GM19099 (cell line): Measurements from ENCODE around the gene NRTN.
A peak's percentile ranks its signal among the peaks of the same experiment; 100 is the strongest.

Experiments used
- POLR2A ChIP-seq: IDR thresholded peaks from 3 replicates; pipeline ENCODE4 v1.6.1; 2011; ENCODE audit warnings: low read depth; ENCODE audit not compliant: insufficient read length; ENCODE audit errors: extremely low read depth

The NRTN gene

DNA sequence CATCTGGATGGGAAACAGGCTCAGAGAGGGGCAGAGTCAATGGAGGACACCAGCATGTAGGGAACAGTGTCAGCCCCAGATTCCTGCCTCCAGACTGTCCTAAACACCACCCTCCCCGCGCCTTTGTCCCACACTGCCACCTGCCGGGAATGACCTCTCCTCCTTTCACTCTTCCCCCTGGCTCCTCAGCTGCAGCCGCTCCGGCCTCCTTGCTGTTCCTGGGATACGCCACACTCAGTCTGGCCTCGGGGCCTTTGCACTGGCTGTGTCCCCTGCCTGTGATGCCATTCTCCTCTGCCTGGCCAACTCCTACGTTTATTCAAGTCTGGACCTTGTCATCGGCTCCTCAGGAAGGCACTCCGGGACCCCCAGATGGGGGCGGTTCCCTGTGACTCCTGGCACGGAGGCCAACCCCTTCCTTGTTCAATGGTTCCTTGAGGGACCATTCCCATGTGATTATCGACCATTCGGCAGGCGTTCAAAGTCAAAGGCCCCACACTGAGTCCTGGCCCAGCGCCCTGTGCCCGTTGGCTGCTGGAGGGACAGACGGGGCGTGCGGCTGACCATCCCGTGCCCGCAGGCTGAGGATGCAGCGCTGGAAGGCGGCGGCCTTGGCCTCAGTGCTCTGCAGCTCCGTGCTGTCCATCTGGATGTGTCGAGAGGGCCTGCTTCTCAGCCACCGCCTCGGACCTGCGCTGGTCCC lies 18.9 kb downstream of the NRTN start:
- no peak for TF ChIP-seq POLR2A

DNA sequence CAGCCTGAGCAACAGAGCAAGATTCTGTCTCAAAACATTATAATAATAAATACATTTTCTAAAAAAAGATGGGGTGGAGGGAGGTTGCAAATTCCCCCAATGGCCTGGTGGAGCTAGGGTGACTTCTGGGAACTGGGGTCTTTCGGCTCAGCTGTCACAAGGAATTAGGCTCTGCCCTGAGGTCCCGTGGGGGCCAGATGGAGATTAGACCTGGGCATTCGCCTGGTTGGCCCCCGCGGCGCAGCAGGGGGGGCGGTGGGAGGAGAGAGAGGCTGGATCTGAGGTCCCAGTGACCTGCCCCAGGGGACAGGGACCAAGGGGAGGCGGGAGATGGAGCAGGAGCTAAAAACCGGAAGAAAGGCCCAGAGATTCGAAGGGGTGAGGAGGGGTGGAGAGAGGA lies 19.9 kb downstream of the NRTN start:
- no peak for TF ChIP-seq POLR2A

DNA sequence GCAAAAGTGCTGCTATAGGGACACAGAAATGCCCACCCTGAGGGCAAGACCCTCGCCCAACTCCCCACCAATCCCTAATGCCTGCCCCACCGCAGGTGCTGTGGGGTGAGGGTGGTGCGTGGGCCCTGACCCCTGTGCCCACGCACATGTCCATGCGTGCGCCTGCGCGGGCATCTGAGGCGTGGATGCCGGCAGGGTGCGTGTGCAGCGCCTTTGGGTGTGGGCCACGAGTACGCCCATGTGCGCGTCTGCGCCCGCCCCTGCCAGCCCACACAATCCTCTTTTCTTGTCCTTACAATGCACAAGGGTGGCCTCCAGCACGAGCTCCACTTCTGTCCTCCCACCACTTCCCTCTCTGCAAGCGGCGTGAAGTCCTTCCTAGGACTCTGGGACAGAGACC lies 20.3 kb downstream of the NRTN start:
- no peak for TF ChIP-seq POLR2A

DNA sequence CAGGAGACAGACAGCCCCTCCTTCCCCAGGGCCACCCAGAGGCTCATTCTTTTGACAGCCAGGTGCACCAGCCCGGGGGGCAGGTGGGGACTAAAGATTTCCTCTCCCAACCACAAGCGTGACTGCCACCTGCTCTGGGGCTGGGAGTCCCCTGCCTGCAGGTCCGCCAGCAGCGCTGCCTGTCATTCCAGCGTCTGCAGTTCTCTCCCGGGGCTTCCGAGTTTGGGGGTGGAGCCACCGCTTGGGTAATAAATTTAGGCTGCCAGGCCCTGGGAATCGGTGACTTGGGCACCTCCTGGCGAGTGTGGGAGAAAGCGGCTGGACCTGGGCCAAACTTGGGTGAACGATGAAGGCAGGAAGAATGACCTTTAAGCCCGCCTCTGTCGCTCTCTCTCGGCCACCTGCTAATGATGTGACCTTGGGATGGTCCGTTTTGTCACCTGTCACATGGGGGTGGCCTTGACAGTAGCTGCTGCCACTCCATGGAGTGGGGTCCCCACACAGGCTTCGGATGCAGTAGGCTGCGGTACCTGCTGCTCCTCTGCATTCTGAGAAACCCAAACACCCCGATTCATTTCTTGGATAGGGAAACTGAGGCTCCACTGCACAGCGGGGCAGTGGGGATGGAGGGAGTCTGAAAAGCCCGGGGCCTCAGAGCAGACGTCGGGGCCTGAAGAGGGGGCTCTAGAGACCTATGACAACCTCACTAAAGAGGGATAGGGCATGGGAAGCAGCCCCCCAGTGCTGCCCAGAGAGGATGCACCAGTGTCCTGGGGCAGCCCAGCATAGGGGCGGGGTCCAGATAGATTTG lies 21.9 kb downstream of the NRTN start:
- no peak for TF ChIP-seq POLR2A

DNA sequence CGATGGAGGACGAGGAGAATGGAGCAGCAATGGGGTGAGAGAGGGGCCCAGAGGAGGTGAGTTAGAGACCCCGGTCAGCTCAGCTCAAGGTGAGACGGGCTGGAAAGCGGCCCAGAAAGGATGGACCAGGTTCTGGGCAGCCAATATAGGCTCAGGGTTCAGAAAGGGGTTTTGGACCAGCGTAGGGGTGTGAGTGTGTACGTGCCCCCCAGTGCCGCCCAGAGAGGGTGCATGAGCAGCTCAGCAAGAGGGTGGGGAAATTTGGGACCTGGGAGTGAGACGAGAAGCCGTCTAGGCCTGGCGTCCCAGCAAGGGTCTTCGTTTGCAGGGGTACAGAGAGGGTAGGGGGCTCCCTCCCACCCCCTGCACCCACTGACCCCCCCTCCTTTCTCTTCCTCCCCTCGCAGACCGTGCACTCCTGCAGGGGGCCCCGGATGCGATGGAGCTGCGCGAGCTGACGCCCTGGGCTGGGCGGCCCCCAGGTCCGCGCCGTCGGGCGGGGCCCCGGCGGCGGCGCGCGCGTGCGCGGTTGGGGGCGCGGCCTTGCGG lies 22.5 kb downstream of the NRTN start:
- no peak for TF ChIP-seq POLR2A

DNA sequence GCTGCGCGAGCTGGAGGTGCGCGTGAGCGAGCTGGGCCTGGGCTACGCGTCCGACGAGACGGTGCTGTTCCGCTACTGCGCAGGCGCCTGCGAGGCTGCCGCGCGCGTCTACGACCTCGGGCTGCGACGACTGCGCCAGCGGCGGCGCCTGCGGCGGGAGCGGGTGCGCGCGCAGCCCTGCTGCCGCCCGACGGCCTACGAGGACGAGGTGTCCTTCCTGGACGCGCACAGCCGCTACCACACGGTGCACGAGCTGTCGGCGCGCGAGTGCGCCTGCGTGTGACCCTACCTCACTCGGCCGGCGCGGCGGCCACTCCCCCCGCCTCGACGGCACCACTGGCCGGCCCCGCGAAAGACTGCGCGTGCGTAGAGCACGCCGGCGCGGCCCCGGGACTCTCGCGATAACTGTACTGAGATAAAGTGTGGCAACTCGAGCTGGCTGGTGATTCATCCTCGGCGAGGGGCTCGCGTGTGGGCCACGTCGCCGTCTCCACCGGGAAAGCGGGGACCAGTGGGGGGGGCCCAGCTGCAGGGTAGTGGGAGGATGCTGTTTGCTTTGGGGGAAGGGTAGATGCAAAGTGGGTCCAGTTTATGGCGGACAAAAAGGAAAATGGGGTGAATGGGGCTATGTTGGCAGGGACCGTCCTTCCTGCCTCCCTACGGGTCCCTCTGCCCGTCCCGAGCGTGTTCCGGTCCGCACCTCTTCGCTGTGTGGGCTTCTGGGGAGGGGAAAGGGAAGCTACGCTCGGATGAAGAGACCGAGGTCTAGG lies 23.2 kb downstream of the NRTN start:
- TF ChIP-seq POLR2A, result peak; percentile 99

DNA sequence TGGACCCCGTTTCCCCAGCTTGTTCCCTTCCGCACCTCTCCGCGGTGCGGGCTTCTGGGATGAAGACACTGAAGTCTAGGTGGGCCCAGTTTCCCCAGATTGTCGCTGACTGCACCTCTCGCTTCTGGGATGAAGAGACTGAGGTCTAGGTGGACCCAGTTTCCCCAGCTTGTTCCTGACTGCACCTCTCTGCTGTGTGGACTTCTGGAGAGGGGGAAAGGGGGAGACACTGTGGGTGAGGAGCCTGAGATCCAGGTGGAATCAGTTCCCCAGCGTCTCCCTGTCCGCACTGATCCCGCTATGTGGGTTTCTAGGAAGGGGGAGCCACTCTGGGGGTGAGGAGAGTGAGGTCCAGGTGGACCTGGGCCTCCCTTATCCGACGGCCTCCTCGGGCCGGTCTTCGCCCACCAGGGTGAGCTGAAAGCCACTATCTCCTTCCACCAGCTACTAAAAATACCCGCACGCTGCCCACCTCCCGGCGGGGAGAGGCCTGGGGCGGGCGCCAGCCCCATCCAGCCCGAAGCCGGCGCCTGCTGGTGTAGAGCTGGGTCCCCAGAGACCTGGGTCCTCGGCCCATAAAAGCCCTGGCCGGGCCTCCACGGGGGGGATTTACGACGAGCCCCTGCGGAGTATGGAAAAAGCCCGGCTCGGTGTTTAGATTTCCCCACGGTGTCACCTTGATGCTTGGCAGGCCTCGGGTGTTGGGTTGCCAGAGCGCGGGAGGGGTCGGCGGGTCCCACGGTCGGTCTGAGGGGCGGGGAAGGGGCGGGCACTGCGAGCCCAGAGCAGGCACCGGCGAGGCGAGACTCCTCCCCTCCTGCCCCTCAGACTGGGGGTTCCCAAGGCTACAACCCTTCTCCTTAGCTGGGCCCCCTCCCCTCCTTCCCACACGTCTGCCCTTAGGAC lies 24.0 kb downstream of the NRTN start:
- TF ChIP-seq POLR2A, result peak; percentile 27

DNA sequence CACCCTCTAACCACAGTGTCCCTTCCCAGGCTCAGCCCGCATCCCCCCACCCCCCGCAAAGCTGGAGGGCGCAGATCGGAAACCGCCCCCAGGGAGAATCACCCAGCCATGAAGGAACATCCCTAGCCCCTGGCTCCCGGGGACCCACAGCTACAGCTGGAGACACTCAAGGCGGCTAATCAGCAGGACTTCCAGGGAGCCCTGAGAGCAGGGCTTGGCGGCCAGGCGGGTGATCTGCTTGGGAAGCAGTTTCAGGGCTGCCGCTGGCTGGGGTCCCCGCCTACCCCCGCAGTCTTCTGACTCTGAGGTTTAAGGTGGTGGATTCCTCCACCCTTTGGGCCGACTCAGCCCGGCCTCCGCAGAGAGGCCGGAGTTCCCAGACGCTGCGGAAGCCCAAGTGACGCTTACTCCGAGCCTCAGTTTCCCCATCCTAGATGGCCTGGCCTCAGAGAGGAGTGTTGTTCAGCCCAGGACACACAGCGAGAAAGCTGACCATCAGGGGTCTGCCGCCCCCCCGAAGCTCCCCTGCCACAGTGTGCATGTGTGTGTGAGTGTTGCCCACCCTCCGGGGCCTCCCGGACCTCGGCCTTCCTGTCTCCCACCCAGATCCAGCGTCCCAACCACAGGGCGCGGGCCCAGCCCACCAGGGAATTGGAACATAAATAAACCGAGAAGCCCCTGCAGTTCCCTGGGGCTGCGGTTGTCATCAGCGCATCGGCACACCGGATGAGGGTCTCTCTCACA lies 24.9 kb downstream of the NRTN start:
- no peak for TF ChIP-seq POLR2A

DNA sequence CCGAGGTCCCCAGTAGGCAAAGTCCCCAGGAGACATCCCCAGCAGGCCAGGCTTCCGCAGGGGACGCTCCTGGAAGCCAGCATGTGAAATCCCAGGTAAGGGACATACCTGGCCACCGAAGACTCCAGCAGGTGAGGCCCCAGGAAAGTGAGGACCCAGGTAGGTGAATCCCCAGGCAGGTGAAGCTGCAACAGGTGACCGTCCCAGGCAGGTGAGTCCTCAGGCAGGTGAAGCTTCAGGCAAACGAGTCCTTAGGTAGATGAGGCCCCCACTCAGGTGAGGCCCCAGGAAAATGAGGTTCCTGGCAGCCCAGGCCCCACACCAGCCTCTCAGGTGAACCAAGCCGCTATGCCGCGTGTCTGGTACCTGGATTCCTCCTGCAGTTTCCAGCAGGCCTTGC lies 26.3 kb downstream of the NRTN start:
- no peak for TF ChIP-seq POLR2A

DNA sequence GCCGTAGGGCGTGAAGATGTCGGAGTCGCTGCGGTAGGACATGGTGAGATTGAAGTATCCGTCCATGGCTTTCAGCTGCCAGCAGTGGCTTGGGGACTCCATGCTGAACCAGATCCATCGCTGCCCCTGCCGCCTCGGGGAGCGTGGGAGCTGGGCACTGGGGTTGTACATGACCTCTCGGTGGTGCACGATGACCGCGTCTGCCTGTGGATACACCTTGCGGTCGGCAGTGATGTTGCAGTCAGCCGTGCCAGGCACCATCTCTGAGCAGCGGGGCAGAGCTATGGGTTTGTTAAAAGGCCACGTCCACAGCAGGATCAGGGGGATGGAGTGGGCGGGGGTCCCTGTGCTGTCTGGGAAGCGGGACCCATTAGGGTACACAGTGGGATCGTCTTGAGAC lies 27.2 kb downstream of the NRTN start:
- TF ChIP-seq POLR2A, result no peak

DNA sequence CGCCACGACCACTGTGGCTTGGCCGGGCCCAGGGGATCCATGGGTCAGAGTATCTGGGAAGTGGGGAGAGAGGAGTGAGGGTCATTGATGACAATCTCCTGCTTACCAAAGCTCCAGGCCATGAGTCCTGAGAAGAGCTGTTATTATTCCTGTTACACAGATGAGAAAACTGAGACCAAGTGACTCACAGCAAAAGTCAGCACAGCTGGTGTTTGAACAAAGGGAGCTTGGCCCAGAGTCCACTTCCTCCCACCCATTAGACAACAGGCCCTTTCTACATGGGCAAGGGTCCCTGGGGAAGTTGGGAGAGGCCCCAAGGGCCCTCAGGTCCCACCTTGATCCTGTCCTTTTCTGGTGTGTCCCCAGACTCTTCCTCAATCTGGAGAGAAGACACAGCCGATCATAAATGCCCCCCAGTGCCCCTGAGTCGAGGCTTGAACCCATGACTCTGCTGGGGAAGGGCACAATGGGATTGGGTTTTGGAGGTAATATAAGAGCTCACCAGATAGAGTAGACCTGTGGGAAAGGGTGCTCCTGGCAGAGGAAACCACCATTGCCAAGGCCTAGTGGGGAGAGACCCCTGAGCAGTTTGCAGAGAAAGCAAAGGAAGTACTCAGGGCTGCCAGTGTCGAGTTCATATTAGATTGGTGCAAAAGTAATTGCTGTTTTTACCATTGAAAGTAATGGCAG lies 27.8 kb downstream of the NRTN start:
- TF ChIP-seq POLR2A, result no peak

DNA sequence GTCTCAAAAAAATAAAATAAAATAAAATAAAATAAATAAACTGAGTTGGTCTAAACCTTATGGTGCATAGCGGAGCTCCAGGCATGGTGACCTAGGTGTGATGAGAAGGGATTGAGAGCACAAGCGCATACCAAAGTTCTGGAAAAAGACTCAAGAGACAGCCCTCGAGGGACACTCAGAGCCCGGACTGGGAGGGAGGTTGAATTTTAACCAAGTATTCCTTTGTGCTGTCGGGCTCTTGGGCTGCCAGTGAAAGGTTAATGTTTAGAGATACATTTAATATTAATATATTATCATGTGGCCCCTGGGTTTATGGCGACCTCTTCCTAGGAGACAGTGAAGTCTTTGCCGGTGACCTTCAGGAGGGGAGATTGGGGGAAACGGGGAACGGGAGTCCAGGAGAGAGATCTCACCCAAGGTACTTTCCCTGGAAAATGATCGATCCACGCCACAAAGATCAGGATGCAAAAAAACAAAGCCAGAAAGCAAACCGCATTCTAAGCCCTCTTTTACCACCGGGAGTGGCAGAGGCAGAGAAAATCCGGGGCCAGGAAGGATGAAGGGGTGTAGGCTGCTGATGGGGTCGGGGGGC lies 33.0 kb downstream of the NRTN start:
- no peak for TF ChIP-seq POLR2A
